H9 (cell line): ENCODE data around the gene C16orf95. TPM values are rescaled to one million over a fixed set of nuclear protein-coding genes. Genes with fewer than 3 reads are reported as not detected.

Experiments used
- DNase-seq: peaks from one replicate; pipeline ENCODE4 v3.0.0-alpha.2; 2017
- H2AFZ ChIP-seq: one replicate; pipeline ENCODE4 v1.6.1; 2013; ENCODE audit warnings: mild to moderate bottlenecking, low read length, control low read depth, moderate library complexity
- H2AK5ac ChIP-seq: 2 replicates; pipeline ENCODE4 v1.6.1; 2013; ENCODE audit warnings: low read length, control low read depth, mixed read lengths; ENCODE audit not compliant: insufficient read length
- H2BK120ac ChIP-seq: one replicate; pipeline ENCODE4 v1.6.1; 2013; ENCODE audit warnings: low read depth, mild to moderate bottlenecking, low read length, control low read depth, inconsistent platforms; ENCODE audit not compliant: poor library complexity, severe bottlenecking
- H2BK12ac ChIP-seq: 2 replicates; pipeline ENCODE4 v1.6.1; 2013; ENCODE audit warnings: low read length, control low read depth, mixed read lengths, low read depth; ENCODE audit not compliant: insufficient read length
- H2BK15ac ChIP-seq: 2 replicates; pipeline ENCODE4 v1.6.1; 2013; ENCODE audit warnings: low read depth, low read length, control low read depth
- H2BK20ac ChIP-seq: one replicate; pipeline ENCODE4 v1.6.1; 2013; ENCODE audit warnings: low read depth, mild to moderate bottlenecking, low read length, control low read depth, inconsistent platforms; ENCODE audit not compliant: poor library complexity, severe bottlenecking
- H2BK5ac ChIP-seq: 2 replicates; pipeline ENCODE4 v1.6.1; 2013; ENCODE audit warnings: low read length, control low read depth, mixed read lengths; ENCODE audit not compliant: insufficient read length
- H3K14ac ChIP-seq: 2 replicates; pipeline ENCODE4 v1.6.1; 2013; ENCODE audit warnings: low read length, control low read depth; ENCODE audit not compliant: insufficient read depth
- H3K18ac ChIP-seq: 2 replicates; pipeline ENCODE4 v1.6.1; 2013; ENCODE audit warnings: low read depth, mild to moderate bottlenecking, mixed read lengths, low read length, control low read depth; ENCODE audit not compliant: insufficient read length
- H3K23ac ChIP-seq: 2 replicates; pipeline ENCODE4 v1.6.1; 2013; ENCODE audit warnings: low read length, control low read depth, mixed read lengths, low read depth; ENCODE audit not compliant: insufficient read length
- H3K23me2 ChIP-seq: 2 replicates; pipeline ENCODE4 v1.6.1; 2013; ENCODE audit warnings: low read depth, mild to moderate bottlenecking, mixed read lengths, low read length, control low read depth; ENCODE audit not compliant: insufficient read length, poor library complexity, severe bottlenecking
- H3K27ac ChIP-seq: 2 replicates; pipeline ENCODE4 v1.5.1; 2013; ENCODE audit warnings: low read length, control low read depth, mixed read lengths, low read depth; ENCODE audit not compliant: insufficient read length
- H3K27me3 ChIP-seq: 2 replicates; pipeline ENCODE4 v1.6.1; 2013; ENCODE audit warnings: low read length, control low read depth, inconsistent platforms; ENCODE audit not compliant: insufficient read depth
- H3K4ac ChIP-seq: 2 replicates; pipeline ENCODE4 v1.6.1; 2013; ENCODE audit warnings: low read depth, mild to moderate bottlenecking, control low read depth, inconsistent platforms, low read length, moderate library complexity
- H3K4me1 ChIP-seq: 2 replicates; pipeline ENCODE4 v1.6.1; 2013; ENCODE audit warnings: low read length, control low read depth, inconsistent platforms; ENCODE audit not compliant: insufficient read depth
- H3K4me2 ChIP-seq: 2 replicates; pipeline ENCODE4 v1.6.1; 2013; ENCODE audit warnings: low read length, control low read depth, mixed read lengths; ENCODE audit not compliant: insufficient read length, insufficient read depth
- H3K56ac ChIP-seq: 2 replicates; pipeline ENCODE4 v1.6.1; 2013; ENCODE audit warnings: low read depth, mild to moderate bottlenecking, mixed read lengths, low read length, control low read depth; ENCODE audit not compliant: insufficient read length
- H3K79me1 ChIP-seq: 2 replicates; pipeline ENCODE4 v1.6.1; 2013; ENCODE audit warnings: low read depth, mild to moderate bottlenecking, moderate library complexity, low read length, control low read depth, inconsistent platforms; ENCODE audit not compliant: insufficient read depth, poor library complexity, severe bottlenecking
- H3K79me2 ChIP-seq: 2 replicates; pipeline ENCODE4 v1.6.1; 2013; ENCODE audit warnings: low read length, control low read depth, inconsistent platforms; ENCODE audit not compliant: insufficient read depth
- H3K9ac ChIP-seq: 2 replicates; pipeline ENCODE4 v1.6.1; 2013; ENCODE audit warnings: low read length, control low read depth, mixed read lengths; ENCODE audit not compliant: insufficient read length; ENCODE audit errors: extremely low read depth
- H3K9me3 ChIP-seq: one replicate; pipeline ENCODE4 v1.6.1; 2013; ENCODE audit warnings: low read depth, low read length, inconsistent platforms; ENCODE audit not compliant: control insufficient read depth
- H3T11ph ChIP-seq: one replicate; pipeline ENCODE4 v1.6.1; 2013; ENCODE audit warnings: mild to moderate bottlenecking, low read length, control low read depth, inconsistent platforms
- H4K20me1 ChIP-seq: one replicate; pipeline ENCODE4 v1.6.1; 2013; ENCODE audit not compliant: control insufficient read depth, insufficient read length, insufficient read depth
- H4K5ac ChIP-seq: 2 replicates; pipeline ENCODE4 v1.6.1; 2013; ENCODE audit warnings: low read depth, mild to moderate bottlenecking, mixed read lengths, low read length, control low read depth; ENCODE audit not compliant: insufficient read length
- H4K8ac ChIP-seq: replicated peaks from 2 replicates; pipeline ENCODE4 v1.6.1; 2013; ENCODE audit warnings: low read length, control low read depth, mixed read lengths, low read depth; ENCODE audit not compliant: insufficient read length
- H4K91ac ChIP-seq: 2 replicates; pipeline ENCODE4 v1.6.1; 2013; ENCODE audit warnings: low read depth, mild to moderate bottlenecking, moderate library complexity, mixed read lengths, low read length, control low read depth; ENCODE audit not compliant: insufficient read length
- H3K27ac Mint-ChIP-seq, 3 experiments: 2 replicates in 2 of 3; 3 replicates in 1 of 3; pipeline ENCODE4 v1.8.0; 2020 to 2021; ENCODE audit warnings: mixed read lengths in 3 of 3, mild to moderate bottlenecking in 1 of 3, moderate library complexity in 1 of 3
- H3K27me3 Mint-ChIP-seq: 2 replicates; pipeline ENCODE4 v1.8.0; 2021; ENCODE audit warnings: low read depth, mild to moderate bottlenecking, moderate library complexity, mixed read lengths
- H3K36me3 Mint-ChIP-seq, 3 experiments: 2 replicates in 2 of 3; 3 replicates in 1 of 3; pipeline ENCODE4 v1.8.0; 2020 to 2021; ENCODE audit warnings: low read depth in 3 of 3, mixed read lengths in 3 of 3; ENCODE audit not compliant: insufficient read depth in 1 of 3
- H3K4me1 Mint-ChIP-seq, 2 experiments: 2 replicates each; pipeline ENCODE4 v1.8.0; 2020; ENCODE audit warnings: mixed read lengths in 2 of 2
- H3K4me3 Mint-ChIP-seq, 2 experiments: 2 replicates in 1 of 2; 3 replicates in 1 of 2; pipeline ENCODE4 v1.8.0; 2020 to 2021; ENCODE audit warnings: mild to moderate bottlenecking in 2 of 2, mixed read lengths in 2 of 2, moderate library complexity in 1 of 2
- H3K9me3 Mint-ChIP-seq, 2 experiments: 2 replicates in 1 of 2; 3 replicates in 1 of 2; pipeline ENCODE4 v1.8.0; 2020; ENCODE audit warnings: mild to moderate bottlenecking in 2 of 2, mixed read lengths in 2 of 2, moderate library complexity in 1 of 2
- CTCF ChIP-seq: fragments of 200-600 bp; sonication (generic); conservative IDR thresholded peaks from 3 replicates; pipeline ENCODE4 v1.8.0; 2021; ENCODE audit warnings: antibody characterized with exemption, mild to moderate bottlenecking
- WGBS: extraction: QIAGEN DNeasy Blood & Tissue Kit; methylation state at CpG from one replicate; pipeline ENCODE4 v1.1.7; 2013; ENCODE audit warnings: missing lambda C conversion rate, low lambda C conversion rate, mixed read lengths; ENCODE audit not compliant: insufficient read length; ENCODE audit errors: extremely low coverage; 5-methylcytosine and 5-hydroxymethylcytosine counted together
- total RNA-seq: library from RNA; stranded (reverse); gene quantifications from 2 replicates; pipeline ENCODE4 v1.2.1, GENCODE V29; 2021

C16orf95 gene
- total RNA-seq, 1 experiment from 2014 or later, result 5.6 TPM

GRCh38 chr16:87303431-87303930 lies 13.7 kb downstream of the C16orf95 start:
- no peak overlapping the region for H2BK120ac ChIP-seq
- H3K79me2 ChIP-seq, result no peaks in the 10 kb centered on the region
- H3K36me3 Mint-ChIP-seq, result peaks cover 0 to 1% (median 0%) of the 10 kb centered on the region in 3 experiments; a peak in 2 of 7 replicates
- H3K9me3 Mint-ChIP-seq, result peaks cover under 1 to 1% of the 10 kb centered on the region in 2 experiments; a peak in 3 of 5 replicates
- H2BK12ac ChIP-seq, result no peak overlapping the region
- no peak overlapping the region for H3K9ac ChIP-seq
- no peak overlapping the region for H2AK5ac ChIP-seq
- no peak overlapping the region for H2BK20ac ChIP-seq
- H3K27ac Mint-ChIP-seq, result peak overlapping the region in 1 of 3 experiments; percentile 49; a peak in 1 of 7 replicates
- H4K91ac ChIP-seq, result no peak overlapping the region
- no peaks in the 10 kb centered on the region for H3K27me3 ChIP-seq
- H3K79me1 ChIP-seq, result no peaks in the 10 kb centered on the region
- no peak overlapping the region for H3K56ac ChIP-seq
- H4K8ac ChIP-seq, result no peak overlapping the region
- no peak overlapping the region for H2BK15ac ChIP-seq
- no CpG with 5 or more reads among the region's 7 CpGs for WGBS
- no peak overlapping the region for H3K4me3 Mint-ChIP-seq
- no peak overlapping the region for H3K23ac ChIP-seq
- no peaks in the 10 kb centered on the region for H3K4me1 ChIP-seq
- no peak overlapping the region for H2AFZ ChIP-seq
- H2BK5ac ChIP-seq, result no peak overlapping the region
- H3K14ac ChIP-seq, result no peak overlapping the region
- H3K23me2 ChIP-seq, result no peaks in the 10 kb centered on the region
- H3K27ac ChIP-seq, result no peak overlapping the region
- no peak overlapping the region for H4K5ac ChIP-seq
- H3K4me2 ChIP-seq, result no peak overlapping the region
- no peak for DNase-seq
- H3K4me1 Mint-ChIP-seq, result peaks cover 15 to 17% of the 10 kb centered on the region in 2 experiments
- H3K9me3 ChIP-seq, result no peaks in the 10 kb centered on the region
- no peak overlapping the region for H3K18ac ChIP-seq
- no peak for TF ChIP-seq CTCF
- H3T11ph ChIP-seq, result no peak overlapping the region
- H3K4ac ChIP-seq, result no peak overlapping the region
- no peaks in the 10 kb centered on the region for H3K27me3 Mint-ChIP-seq
- H4K20me1 ChIP-seq, result no peaks in the 10 kb centered on the region
